Measurements from ENCODE around the gene LMAN2L.

Gene LMAN2L

DNA sequence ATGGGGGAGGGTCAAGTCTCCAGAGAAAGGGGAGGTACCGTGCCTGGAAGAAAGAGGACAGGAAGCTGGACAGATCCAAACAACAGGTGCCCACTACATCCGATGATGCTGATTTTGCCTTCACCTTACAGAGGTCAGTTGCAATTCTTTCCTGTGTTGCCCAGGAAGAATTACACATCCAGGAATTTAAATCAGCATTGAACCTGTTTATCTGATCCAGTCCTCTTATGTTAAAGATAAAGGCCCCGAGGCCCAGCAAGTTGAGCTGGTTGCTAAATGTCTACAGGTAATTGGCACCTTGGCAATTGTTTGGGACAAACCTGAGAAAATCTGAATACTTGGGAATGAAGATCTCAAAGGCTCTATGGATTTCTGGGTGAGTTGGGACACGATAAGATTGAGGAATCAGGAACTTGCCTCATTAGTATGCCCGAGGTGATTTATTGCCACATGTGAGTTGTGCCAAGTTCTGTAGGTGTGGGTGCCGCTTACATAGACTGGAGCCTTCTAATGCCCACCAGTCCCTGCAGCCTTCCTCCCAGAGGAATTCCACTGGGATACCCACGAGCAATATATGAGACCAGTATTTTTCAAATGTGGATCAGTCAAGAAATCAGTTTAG, 13.9 kb upstream of the LMAN2L start:
- no peak for DNase-seq
- POLR2A ChIA-PET, result no interaction called here
- Histone ChIP-seq H3K4me3 (ENCODE audit: control insufficient read depth in 1 of 7, extremely low read depth in 1 of 7, insufficient read depth in 4 of 7, low read depth in 2 of 7, low read length in 6 of 7) (no peak overlapping the region), H3K4me1 (ENCODE audit: control extremely low read depth in 1 of 4, control insufficient read depth in 4 of 4, insufficient read depth in 4 of 4, low read length in 3 of 4) (peaks cover 0 to 6% (median 1%) of the 10 kb centered on the region in 4 experiments), H3K9me3 (ENCODE audit: control extremely low read depth in 1 of 5, control insufficient read depth in 4 of 5, insufficient read depth in 2 of 5, low read depth in 1 of 5, low read length in 4 of 5) (no peaks in the 10 kb centered on the region), H3K27ac (ENCODE audit: insufficient read depth in 1 of 2, low read depth in 1 of 2, low read length in 2 of 2, poor library complexity in 1 of 2, severe bottlenecking in 2 of 2) (no peak overlapping the region), H3K36me3 (ENCODE audit: control insufficient read depth in 4 of 4, insufficient read depth in 4 of 4, low read length in 3 of 4) (no peaks in the 10 kb centered on the region), H3K27me3 (replicated peaks in 2 of 5; ENCODE audit: control insufficient read depth in 4 of 5, insufficient read depth in 5 of 5, low read length in 4 of 5) (no peaks in the 10 kb centered on the region)
- CTCF ChIA-PET, result interaction anchor here (1.4 to 1.6 kb wide), 2 partner anchors 9 to 11 kb away, joined by 3 to 6 read pairs; no protein-coding TSS in a partner anchor
- 67% methylated on average over 3 of the region's 7 CpGs for WGBS (ENCODE audit: insufficient coverage)

GRCh38 chr2:96751800-96752199, 11.9 kb upstream of the LMAN2L start:
- H3K36me3 ChIP-seq (ENCODE audit: control insufficient read depth in 4 of 4, insufficient read depth in 4 of 4, low read length in 3 of 4), result no peaks in the 10 kb centered on the region
- no peak overlapping the region for H3K4me3 ChIP-seq (ENCODE audit: control insufficient read depth in 1 of 7, extremely low read depth in 1 of 7, insufficient read depth in 4 of 7, low read depth in 2 of 7, low read length in 6 of 7)
- 92% methylated on average over 4 of the region's 9 CpGs for WGBS (ENCODE audit: insufficient coverage)
- no peaks in the 10 kb centered on the region for H3K27me3 ChIP-seq (replicated peaks in 2 of 5; ENCODE audit: control insufficient read depth in 4 of 5, insufficient read depth in 5 of 5, low read length in 4 of 5)
- DNase-seq, result no peak
- POLR2A ChIA-PET, result no interaction called here
- CTCF ChIA-PET, result interaction anchor here (0.6 to 1.0 kb wide), 3 partner anchors 8 to 105 kb away, joined by 3 to 4 read pairs (median 3); no protein-coding TSS in a partner anchor
- no peaks in the 10 kb centered on the region for H3K9me3 ChIP-seq (ENCODE audit: control extremely low read depth in 1 of 5, control insufficient read depth in 4 of 5, insufficient read depth in 2 of 5, low read depth in 1 of 5, low read length in 4 of 5)
- no peak overlapping the region for H3K27ac ChIP-seq (ENCODE audit: insufficient read depth in 1 of 2, low read depth in 1 of 2, low read length in 2 of 2, poor library complexity in 1 of 2, severe bottlenecking in 2 of 2)
- H3K4me1 ChIP-seq (ENCODE audit: control extremely low read depth in 1 of 4, control insufficient read depth in 4 of 4, insufficient read depth in 4 of 4, low read length in 3 of 4), result peaks cover 0 to 9% (median under 1%) of the 10 kb centered on the region in 4 experiments

DNA sequence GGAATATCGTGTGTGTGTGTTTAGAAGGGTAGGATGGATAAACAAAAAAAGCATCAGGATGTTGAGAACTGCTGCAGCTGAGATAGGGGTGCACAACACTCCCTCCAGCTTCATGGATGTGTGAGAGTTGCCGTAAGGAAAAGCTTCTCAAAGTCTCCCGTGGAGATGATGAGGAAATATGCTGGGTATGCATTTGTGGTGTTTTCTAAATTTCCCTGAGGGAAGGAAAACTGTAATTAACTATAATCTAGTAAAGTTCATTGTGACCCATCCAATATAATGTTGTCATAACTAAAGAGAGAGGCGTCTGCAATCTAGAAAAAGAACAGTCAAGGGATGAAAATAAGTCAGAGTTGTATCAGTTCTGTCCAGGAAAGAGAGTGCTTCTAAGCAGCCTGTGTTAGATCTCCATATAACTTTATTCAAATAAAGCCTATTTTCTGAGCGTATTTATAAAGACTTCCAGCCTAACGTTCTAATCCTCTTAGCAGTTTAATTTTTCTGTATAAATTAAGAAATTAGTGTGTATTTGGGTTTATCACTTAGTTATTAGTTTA, 7.3 kb upstream of the LMAN2L start:
- 88% methylated on average over 2 of the region's 6 CpGs for WGBS (ENCODE audit: insufficient coverage)
- H3K4me3 ChIP-seq (ENCODE audit: control insufficient read depth in 1 of 7, extremely low read depth in 1 of 7, insufficient read depth in 4 of 7, low read depth in 2 of 7, low read length in 6 of 7), result no peak overlapping the region
- no peaks in the 10 kb centered on the region for H3K36me3 ChIP-seq (ENCODE audit: control insufficient read depth in 4 of 4, insufficient read depth in 4 of 4, low read length in 3 of 4)
- ChIA-PET POLR2A (no interaction called here), CTCF (interaction anchor here (0.8 kb wide), 1 partner anchor 16 kb away, joined by 3 read pairs; no protein-coding TSS in a partner anchor)
- H3K4me1 ChIP-seq (ENCODE audit: control extremely low read depth in 1 of 4, control insufficient read depth in 4 of 4, insufficient read depth in 4 of 4, low read length in 3 of 4), result peaks cover 0 to 9% (median 0%) of the 10 kb centered on the region in 4 experiments
- DNase-seq, result no peak
- no peaks in the 10 kb centered on the region for H3K27me3 ChIP-seq (replicated peaks in 2 of 5; ENCODE audit: control insufficient read depth in 4 of 5, insufficient read depth in 5 of 5, low read length in 4 of 5)
- H3K27ac ChIP-seq (ENCODE audit: insufficient read depth in 1 of 2, low read depth in 1 of 2, low read length in 2 of 2, poor library complexity in 1 of 2, severe bottlenecking in 2 of 2), result no peak overlapping the region
- no peaks in the 10 kb centered on the region for H3K9me3 ChIP-seq (ENCODE audit: control extremely low read depth in 1 of 5, control insufficient read depth in 4 of 5, insufficient read depth in 2 of 5, low read depth in 1 of 5, low read length in 4 of 5)

DNA sequence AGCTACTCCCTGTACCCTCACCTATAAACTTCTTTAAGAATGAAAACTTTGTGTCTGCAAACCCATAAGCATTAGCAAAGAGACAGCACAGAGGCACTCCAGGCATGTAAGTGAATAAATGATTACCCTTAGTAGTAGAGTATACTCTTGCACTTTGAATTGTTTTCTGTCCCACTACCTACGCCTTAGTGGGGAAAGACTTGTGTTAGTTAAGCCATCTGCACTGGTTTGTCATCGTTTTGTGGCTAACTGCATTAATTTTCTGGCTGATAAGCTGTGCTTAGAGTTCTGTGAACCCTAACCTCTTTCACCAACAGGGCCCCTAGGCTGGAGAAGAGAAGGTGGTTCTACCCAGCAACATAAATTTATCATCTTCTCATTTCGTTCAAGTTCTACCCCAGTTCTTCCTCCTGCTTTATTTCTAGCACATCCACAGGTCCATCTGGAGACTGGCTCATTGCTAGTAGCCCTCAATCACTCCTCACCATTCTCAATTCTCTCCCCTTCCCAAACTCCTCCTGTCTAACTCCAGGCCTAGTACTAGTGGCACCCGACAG, 710 bp downstream of the LMAN2L start:
- Histone ChIP-seq H3K27ac (ENCODE audit: insufficient read depth in 1 of 2, low read depth in 1 of 2, low read length in 2 of 2, poor library complexity in 1 of 2, severe bottlenecking in 2 of 2) (peak overlapping the region; percentile 79 to 92), H3K36me3 (ENCODE audit: control insufficient read depth in 4 of 4, insufficient read depth in 4 of 4, low read length in 3 of 4) (peaks cover 3 to 28% (median 23%) of the 10 kb centered on the region in 4 experiments), H3K27me3 (replicated peaks in 2 of 5; ENCODE audit: control insufficient read depth in 4 of 5, insufficient read depth in 5 of 5, low read length in 4 of 5) (no peaks in the 10 kb centered on the region), H3K9me3 (ENCODE audit: control extremely low read depth in 1 of 5, control insufficient read depth in 4 of 5, insufficient read depth in 2 of 5, low read depth in 1 of 5, low read length in 4 of 5) (no peaks in the 10 kb centered on the region), H3K4me1 (ENCODE audit: control extremely low read depth in 1 of 4, control insufficient read depth in 4 of 4, insufficient read depth in 4 of 4, low read length in 3 of 4) (peaks cover 9 to 20% (median 14%) of the 10 kb centered on the region in 4 experiments), H3K4me3 (ENCODE audit: control insufficient read depth in 1 of 7, extremely low read depth in 1 of 7, insufficient read depth in 4 of 7, low read depth in 2 of 7, low read length in 6 of 7) (peak overlapping the region; percentile 81 to 97 (median 92))
- POLR2A ChIA-PET, result no interaction called here
- 42% methylated on average over 2 of the region's 4 CpGs for WGBS (ENCODE audit: insufficient coverage)
- CTCF ChIA-PET, result interaction anchor here (0.7 to 2.1 kb wide), 6 partner anchors 9 to 62 kb away, joined by 3 to 12 read pairs (median 4); partner anchors contain the start of gene CNNM4
- DNase-seq, result peak in 2 of 3 donors; percentile 9 to 24

DNA sequence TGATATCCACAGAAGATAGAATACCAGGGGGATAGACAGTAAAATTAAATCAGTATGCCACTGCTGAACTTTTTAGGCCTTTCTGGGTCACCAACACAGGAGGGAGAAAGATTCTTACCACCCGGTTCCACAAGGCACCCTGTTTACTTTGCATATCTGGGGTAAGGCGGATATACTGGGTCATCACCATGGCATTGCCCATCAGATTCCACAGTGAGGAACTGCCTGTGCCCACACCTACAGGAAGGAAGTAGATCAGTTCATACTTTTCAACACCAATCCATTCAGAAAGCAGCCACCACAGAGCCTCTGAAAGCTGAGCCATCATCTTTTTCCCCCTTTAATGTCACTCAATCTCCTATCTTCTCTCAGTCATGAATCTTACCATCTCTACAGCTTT, 2.0 kb downstream of the LMAN2L start:
- DNase-seq, result no peak
- POLR2A ChIA-PET, result no interaction called here
- CTCF ChIA-PET, result interaction anchor here (1.1 to 1.5 kb wide), 4 partner anchors 20 to 63 kb away, joined by 3 to 4 read pairs (median 4); no protein-coding TSS in a partner anchor
- peaks cover 12 to 41% (median 33%) of the 10 kb centered on the region in 4 experiments for H3K36me3 ChIP-seq (ENCODE audit: control insufficient read depth in 4 of 4, insufficient read depth in 4 of 4, low read length in 3 of 4)
- peak overlapping the region in 2 of 7 experiments; percentile 5 to 18 for H3K4me3 ChIP-seq (ENCODE audit: control insufficient read depth in 1 of 7, extremely low read depth in 1 of 7, insufficient read depth in 4 of 7, low read depth in 2 of 7, low read length in 6 of 7)
- peaks cover 9 to 20% (median 14%) of the 10 kb centered on the region in 4 experiments for H3K4me1 ChIP-seq (ENCODE audit: control extremely low read depth in 1 of 4, control insufficient read depth in 4 of 4, insufficient read depth in 4 of 4, low read length in 3 of 4)
- H3K27ac ChIP-seq (ENCODE audit: insufficient read depth in 1 of 2, low read depth in 1 of 2, low read length in 2 of 2, poor library complexity in 1 of 2, severe bottlenecking in 2 of 2), result no peak overlapping the region
- H3K9me3 ChIP-seq (ENCODE audit: control extremely low read depth in 1 of 5, control insufficient read depth in 4 of 5, insufficient read depth in 2 of 5, low read depth in 1 of 5, low read length in 4 of 5), result no peaks in the 10 kb centered on the region
- no CpG with 5 or more reads among the region's 2 CpGs for WGBS (ENCODE audit: insufficient coverage)
- H3K27me3 ChIP-seq (replicated peaks in 2 of 5; ENCODE audit: control insufficient read depth in 4 of 5, insufficient read depth in 5 of 5, low read length in 4 of 5), result no peaks in the 10 kb centered on the region

DNA sequence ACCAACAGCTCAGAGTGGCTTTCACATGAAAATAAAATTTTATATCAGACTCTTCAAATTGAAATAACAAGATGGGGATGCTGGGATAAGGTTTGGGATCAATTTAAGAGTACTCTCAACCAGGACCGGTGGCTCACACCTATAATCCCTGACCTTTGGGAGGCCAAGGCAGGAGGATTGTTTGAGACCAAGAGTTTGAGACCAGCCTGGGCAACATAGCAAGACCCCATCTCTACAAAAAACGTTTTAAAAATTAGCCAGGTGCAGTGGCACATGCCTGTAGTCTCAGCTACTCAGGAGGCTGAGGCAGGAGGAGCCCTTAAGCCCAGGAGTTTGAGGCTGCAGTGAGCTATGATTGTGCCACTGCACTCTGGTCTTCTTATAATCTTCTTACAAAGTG, 2.6 kb downstream of the LMAN2L start:
- peaks cover 9 to 20% (median 14%) of the 10 kb centered on the region in 4 experiments for H3K4me1 ChIP-seq (ENCODE audit: control extremely low read depth in 1 of 4, control insufficient read depth in 4 of 4, insufficient read depth in 4 of 4, low read length in 3 of 4)
- no peak for DNase-seq
- H3K36me3 ChIP-seq (ENCODE audit: control insufficient read depth in 4 of 4, insufficient read depth in 4 of 4, low read length in 3 of 4), result peaks cover 12 to 44% (median 34%) of the 10 kb centered on the region in 4 experiments
- no peak overlapping the region for H3K4me3 ChIP-seq (ENCODE audit: control insufficient read depth in 1 of 7, extremely low read depth in 1 of 7, insufficient read depth in 4 of 7, low read depth in 2 of 7, low read length in 6 of 7)
- POLR2A ChIA-PET, result no interaction called here
- 92% methylated on average over 2 of the region's 2 CpGs for WGBS (ENCODE audit: insufficient coverage)
- CTCF ChIA-PET, result interaction anchor here (0.6 to 1.4 kb wide), 4 partner anchors 17 to 109 kb away, joined by 3 read pairs; no protein-coding TSS in a partner anchor
- H3K9me3 ChIP-seq (ENCODE audit: control extremely low read depth in 1 of 5, control insufficient read depth in 4 of 5, insufficient read depth in 2 of 5, low read depth in 1 of 5, low read length in 4 of 5), result no peaks in the 10 kb centered on the region
- H3K27me3 ChIP-seq (replicated peaks in 2 of 5; ENCODE audit: control insufficient read depth in 4 of 5, insufficient read depth in 5 of 5, low read length in 4 of 5), result no peaks in the 10 kb centered on the region
- no peak overlapping the region for H3K27ac ChIP-seq (ENCODE audit: insufficient read depth in 1 of 2, low read depth in 1 of 2, low read length in 2 of 2, poor library complexity in 1 of 2, severe bottlenecking in 2 of 2)

Data from common myeloid progenitor, CD34-positive (primary cell).